SW480 (cell line): ENCODE results near the gene SMARCA2.

Experiments
- DNase-seq: peaks from one replicate; pipeline ENCODE4 v3.0.0-alpha.2; 2016; ENCODE audit warnings: low spot score

The SMARCA2 gene

DNA sequence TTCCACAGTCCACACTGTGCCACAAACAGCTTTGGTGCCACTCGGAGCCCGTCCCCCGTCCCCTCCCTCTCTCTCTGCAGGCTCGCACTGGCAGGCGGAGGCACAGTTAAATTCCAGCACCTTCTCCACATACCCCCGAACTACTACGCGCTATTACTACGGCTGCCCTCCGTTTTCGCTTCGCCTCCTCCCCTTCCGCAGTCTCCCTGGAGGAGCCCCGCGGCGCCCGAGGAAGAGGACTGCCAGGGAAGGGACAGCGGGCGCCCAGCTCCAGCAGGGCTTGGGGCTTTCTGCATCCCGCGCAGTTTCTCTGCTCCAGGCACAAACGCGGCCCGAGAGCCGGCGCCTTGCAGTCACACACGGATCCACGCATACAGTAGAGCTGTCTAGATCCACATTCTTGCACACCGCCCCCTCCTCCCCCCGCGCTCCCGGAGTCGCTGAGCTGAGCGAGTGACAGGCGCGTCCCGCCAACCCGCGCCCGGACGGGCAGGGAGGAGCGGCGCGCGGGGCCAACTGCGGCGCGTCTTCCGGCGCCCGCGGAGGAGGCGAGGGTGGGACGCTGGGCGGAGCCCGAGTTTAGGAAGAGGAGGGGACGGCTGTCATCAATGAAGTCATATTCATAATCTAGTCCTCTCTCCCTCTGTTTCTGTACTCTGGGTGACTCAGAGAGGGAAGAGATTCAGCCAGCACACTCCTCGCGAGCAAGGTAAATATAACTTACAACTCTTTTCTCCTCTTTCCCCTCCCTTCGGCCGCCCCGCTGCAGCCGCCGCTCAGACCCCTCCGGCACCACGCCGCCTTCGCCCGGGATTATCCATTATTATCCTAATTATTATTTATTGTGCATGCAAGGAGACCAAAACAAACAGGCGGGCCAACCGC, at the start of gene SMARCA2:
TSS of gene SMARCA2 (plus strand) at position 652 of the 885 bp plus-strand sequence. CDS start 13,676 bp downstream, outside the sequence.
- peak; percentile 97 for DNase-seq

DNA sequence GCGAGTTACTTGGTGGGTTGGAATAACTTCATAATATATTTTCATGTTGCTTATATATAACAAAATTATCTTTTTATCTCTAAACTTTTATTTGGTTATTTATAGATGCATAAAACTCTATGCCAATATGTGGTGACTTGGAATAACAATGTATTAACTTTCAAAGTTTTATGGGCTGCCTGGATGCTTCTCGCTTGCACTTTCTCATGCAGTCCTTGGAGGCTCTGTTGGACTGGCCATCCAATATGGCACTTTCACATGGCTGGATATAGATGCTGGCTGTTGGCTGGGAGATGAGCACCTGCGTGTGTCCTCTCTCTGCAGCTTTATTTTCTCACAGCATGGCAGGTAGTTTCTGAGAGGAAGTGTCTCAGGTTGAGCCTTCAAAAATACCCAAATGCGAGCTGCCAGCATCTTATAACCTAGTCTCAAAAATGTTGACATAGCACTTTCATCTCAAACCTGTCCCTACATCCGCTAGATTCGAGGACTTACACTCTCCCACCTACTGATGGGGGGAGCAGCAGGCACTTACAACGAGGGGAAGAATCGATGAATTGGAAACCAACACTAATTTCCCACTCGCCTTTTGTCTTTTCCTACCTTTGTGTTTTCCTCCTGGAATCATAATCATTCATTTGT, 48.3 kb upstream of the SMARCA2 start:
- no peak for DNase-seq

DNA sequence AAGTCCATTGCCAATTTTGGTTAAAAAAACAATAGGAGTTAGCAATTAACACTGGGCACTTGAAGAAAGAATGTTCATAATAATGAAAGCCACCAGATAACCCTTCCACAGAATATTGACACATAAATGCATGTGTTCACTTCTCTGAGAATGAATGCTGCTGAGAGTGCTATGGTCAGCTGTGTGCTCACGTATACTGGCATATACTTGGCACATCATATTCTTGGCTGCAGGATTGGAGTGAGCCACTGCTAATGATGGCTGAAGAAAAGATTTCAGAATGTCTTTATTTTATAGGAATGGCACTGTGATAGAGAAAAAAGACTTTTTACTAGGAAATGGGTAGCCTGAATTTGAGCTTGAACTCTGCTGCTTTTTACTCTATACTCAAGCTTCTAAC, 46.0 kb upstream of the SMARCA2 start:
- DNase-seq: no peak

DNA sequence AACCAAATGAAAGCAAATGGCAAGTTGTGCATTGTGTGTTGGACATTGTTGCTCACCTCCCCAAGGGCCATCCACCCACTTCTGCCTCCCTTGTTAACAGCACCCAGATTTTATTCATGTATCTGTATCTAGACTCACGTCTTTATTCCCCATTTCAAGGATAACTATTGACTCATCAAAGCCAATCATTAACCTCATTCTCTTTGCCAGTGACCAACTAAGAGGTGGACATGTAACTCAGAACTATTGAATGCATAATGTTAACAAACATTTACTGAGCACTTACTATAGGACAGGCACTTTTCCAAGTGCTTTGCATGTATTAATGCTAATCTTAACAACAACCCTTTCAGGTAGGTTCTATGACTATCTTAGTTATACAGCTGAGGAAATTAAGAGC, 45.2 kb upstream of the SMARCA2 start:
- no peak for DNase-seq

DNA sequence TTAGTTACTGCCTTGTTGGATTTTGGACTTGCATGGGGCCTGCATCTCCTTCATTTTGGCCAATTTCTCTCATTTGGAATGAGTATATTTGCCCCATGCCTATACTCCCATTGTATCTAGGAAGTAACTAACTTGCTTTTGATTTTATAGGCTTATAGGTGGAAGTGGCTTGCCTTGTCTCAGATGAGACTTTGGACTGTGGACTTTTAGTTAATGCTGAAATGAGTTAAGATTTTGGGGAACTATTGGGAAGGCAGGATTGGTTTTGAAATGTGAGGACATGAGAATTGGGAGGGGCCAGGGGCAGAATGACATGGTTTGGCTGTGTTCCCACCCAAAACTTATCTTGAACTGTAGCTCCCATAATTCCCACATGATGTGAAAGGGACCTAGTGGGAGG, 42.5 kb upstream of the SMARCA2 start:
- no peak for DNase-seq

DNA sequence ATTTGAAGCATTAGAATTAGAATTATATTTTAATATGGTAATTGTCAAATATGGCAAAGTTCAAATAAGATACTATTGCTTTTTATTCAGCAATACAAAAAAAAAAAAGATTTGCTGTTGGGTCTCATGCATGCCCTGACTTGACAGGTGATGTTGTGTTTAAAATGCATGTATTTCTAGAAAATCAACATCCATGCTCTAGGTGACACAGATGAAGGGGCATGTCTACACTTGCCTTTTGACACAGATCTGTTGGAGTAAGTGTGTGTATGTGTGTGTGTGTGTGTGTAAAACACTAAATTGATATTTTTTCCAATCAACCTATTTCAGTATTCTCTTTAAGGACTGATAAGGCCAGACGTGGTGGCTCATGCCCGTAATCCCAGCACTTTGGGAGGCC, 38.1 kb upstream of the SMARCA2 start:
- no peak for DNase-seq

DNA sequence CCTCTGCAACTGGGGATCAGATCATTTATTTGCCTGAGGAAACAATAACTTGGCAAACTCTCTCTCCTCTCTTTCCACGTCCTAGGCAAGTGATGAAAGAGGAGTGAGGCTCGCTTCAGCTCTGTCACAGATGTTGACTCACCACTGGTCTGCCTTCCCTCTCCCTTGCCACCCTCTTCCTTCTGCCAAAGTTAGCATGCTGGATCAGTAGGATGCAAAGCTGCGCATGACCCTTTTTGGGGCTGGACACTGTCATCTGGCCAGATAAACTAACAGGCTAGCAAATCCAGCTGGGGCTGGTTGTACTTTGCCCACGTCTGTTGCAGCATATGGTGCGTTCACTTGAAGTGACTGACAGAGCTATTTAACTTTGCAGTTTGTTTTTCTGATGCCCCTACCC, 36.2 kb upstream of the SMARCA2 start:
- no peak for DNase-seq

DNA sequence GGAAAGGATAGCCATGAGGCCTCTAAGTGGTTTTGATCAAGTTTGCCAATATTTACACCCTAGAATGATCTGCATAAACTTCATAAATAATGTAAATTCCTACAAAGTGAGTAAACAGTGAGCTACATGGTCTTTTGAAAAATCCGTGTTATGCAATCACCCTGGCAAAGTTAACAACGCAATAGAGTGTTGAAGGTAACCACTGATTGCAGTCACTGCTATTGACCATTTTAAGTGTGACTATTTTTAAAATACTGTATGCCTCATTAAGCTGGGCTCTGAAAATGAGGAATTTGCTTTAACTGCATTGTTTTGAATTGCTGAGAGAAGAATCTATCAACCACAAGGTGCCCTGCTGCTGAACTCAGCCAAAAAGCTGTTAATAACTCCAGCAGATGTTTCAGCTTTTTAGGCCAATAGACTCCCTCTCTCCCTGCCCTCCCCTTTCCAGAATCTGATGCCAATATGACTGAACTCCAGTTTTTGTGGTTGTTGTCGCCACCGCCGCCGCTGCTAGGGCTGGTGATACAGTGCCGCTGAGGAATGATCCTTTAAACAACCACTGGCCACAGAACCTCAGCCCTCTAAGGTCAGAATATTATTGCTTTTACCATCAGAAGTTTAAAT, 35.3 kb upstream of the SMARCA2 start:
- DNase-seq: peak; percentile 21

DNA sequence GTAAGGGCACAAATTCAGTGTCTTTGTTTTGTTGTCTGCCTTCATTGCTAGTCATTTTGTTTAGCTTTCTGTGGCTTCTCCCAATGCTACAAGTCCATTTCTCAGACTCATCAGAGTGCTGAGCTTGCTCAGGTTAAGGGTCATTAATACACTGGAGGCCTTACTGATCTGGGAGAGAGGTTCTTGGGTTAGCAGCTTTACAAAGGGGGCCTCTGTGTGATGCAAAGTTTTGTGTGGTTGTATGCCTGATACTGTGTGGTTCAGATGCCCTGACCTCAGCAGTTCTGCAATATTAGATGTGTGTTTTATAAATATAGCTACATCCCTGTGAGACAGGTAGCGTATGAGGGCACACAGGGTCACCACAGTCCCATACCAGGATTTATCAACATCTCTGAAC, 34.8 kb upstream of the SMARCA2 start:
- DNase-seq: no peak

DNA sequence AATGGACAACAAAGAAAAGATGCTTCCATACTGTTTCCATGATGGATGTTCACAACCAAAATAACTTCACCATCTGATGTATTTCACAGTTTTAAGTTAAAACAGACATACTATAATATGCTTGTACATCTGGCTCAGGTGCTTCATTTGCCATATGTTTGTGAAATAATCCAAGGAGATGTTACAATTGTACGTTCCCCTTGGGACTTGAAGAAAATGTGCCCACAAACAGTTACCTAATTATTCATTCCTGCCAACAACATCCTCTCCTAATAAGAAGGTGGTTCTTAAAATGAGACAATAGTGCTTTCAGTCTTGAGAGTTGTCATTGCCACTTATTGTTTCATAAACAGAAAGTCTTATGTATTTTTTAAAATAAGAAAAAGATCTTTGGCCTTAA, 33.1 kb upstream of the SMARCA2 start:
- no peak for DNase-seq

DNA sequence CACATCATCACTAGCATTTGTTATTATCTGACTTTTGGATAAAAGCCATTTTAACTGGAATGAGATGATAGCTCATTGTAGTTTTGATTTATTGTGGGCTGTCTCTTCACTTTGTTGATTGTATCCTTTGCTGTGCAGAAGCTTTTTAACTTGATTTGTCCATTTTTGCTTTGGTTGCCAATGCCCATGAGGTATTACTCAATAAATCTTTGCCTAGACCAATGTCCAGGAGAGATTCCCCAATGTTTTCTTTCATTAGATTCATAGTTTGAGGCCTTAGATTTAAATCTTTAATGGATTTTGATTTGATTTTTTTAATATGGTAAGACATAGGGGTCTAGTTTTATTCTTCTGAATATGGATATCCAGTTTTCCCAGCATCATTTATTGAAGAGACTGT, 28.8 kb upstream of the SMARCA2 start:
- DNase-seq: no peak

DNA sequence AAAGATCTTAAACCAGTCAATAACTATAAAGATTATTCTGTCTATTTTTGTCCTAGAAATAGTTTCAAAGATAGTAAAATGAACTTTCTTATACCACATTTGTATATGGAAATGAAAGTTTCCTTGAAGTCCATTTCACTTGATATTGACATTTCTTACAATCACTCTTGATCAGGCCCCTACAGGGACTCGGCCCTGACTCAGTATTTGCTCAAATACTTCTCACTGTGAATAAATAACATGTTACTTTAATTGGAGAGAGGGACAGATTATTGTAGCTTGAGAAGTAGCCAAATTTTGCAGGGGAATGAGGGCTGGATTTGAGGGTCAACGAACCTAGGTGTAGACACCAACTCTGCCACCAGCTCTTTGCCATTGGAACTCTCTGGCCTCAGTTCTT, 25.6 kb upstream of the SMARCA2 start:
- DNase-seq: no peak

DNA sequence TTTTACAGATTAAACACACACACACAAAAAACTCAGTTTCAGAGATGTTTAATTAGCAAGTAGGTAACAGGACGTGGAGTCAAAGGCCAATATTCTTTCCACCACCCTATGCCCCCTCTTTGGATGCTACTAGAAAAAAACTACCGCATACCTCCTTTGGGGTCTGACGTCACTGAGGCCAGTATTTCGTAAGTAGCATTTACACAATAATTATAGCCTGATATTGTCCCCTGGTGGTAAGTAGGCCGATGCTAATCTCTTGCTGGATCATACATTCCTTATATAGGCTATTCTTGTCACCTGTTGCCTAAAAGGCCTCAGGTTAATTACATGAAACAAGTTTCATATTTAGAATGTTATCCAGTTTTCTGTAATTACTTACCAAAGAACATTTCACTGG, 21.0 kb upstream of the SMARCA2 start:
- no peak for DNase-seq

DNA sequence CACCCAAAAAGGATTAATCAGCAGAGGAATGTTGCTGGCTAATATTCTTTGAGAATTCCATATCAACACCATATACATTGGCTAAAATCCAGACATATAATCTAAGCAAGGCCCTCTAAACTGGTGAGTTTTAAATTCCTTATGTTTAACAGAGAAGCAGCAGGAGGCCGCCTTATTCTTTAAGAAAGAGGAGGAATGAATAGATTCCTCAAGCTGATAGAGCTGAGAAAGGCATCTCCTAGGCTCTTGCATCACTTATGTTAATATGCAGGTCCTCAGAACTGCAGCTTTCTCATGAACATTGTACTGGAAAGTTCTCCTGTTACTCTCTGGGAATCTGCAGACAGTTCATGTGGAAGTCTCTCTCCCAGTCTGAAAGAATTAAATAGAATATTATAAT, 20.1 kb upstream of the SMARCA2 start:
- DNase-seq: no peak

DNA sequence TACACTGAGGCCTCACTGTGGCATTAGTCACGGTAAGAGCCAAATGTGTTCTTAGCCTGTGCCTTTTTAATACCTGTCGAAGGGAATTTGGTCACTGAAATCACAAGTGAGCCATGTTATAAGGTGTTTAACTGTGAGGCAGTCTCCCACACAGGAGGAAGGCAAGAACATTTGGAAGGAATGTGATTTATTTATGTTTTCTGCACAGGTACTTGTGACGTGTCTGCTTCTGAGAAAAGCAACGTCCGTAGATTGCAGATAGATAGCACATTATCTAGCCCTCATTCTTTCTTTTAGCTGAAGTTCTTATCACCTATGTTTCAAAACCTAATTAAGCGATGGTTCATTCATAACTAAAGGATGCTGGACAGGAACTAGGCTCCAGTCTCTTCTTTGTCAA, 19.0 kb upstream of the SMARCA2 start:
- DNase-seq: no peak

DNA sequence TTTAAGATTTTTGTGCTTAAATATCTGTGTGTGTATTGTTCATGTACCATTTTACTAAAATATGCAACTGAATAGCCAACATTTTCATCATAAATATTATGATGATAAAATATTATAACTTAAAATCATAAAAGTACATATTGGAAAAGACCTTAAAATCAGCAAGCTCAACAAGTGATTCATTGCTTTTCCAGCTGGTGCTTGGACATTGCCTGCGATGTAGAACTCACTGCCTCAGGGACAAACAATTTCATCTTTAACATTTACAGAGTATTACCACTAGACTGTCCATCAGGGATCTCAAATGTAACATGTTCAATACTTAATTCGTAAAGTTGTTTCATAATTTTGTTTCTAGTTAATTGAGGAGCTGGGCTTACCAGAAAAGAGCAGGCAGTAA, 17.5 kb upstream of the SMARCA2 start:
- DNase-seq: no peak

DNA sequence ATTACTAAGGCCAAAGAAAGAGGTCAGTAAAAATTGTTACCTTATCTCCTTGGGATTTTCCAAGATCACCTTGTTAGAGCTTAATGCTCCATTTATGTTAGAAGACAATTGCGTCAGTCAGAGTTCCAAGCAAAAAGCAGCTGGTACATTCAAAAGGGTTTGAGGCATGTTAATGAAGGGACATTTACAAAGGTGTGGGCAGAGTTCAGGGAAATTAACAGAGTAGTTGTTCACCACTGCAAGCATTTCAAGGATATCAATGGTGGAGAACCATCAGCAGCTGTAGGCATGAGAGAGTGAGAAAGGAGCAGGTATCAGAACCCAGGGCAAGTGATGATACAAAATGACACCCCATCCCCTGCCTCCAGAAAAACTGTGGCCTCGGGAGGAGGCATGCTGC, 17.0 kb upstream of the SMARCA2 start:
- DNase-seq: no peak

DNA sequence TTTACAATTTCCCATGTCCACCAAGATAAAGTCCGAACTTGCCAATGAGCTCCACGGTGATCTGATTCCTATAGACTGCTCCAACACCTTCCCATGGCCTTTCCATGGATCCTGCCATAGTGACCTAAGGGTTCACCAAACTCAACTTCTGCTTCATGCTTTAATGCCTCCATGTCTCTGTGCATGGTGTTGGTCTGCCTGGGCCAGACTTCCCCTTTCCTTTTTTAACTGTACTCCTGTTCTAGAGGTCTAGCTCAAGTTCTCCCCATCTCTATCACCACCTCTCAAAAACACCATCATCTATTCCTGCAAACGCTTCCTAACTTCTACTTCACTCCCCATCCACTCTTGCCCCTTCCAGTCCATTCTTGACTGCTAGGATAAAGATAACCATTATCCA, 14.8 kb upstream of the SMARCA2 start:
- DNase-seq: no peak

DNA sequence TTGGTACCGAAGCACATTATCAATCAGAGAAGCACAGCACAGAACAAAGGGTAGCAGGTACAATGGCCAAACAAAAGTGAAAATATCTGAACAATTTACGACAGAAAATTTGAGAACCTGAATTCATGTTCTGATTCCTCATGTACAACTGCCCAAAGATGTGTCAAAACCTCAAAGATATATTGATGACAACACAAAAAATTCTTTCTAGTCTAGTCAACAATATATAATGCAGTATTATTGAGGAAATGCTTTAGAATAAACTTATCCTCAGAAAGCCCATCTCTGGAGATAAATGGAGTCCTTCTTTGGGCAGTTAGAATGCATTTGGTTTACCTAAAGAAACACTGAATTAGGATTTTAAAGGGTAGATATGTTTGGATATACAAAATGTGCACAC, 6.8 kb upstream of the SMARCA2 start:
- no peak for DNase-seq

DNA sequence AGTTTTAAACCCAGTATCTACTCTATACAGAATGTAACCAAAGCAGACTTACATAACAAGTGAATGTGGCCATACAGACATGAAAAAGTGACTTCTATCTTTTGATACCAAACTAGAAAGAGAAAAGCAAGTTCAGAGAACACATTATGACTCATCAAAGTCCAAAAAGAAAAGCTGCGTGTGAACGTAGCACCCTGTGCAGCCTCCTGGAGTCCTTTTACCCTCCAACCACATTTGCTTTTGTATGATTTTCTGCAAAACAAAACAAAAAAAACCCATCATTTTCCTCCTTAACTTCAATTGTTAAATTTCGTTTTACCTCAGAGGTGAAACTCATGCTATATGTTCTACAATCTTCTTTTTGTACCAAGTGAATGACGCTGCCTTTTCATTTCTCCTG, 2.8 kb upstream of the SMARCA2 start:
- DNase-seq: no peak

DNA sequence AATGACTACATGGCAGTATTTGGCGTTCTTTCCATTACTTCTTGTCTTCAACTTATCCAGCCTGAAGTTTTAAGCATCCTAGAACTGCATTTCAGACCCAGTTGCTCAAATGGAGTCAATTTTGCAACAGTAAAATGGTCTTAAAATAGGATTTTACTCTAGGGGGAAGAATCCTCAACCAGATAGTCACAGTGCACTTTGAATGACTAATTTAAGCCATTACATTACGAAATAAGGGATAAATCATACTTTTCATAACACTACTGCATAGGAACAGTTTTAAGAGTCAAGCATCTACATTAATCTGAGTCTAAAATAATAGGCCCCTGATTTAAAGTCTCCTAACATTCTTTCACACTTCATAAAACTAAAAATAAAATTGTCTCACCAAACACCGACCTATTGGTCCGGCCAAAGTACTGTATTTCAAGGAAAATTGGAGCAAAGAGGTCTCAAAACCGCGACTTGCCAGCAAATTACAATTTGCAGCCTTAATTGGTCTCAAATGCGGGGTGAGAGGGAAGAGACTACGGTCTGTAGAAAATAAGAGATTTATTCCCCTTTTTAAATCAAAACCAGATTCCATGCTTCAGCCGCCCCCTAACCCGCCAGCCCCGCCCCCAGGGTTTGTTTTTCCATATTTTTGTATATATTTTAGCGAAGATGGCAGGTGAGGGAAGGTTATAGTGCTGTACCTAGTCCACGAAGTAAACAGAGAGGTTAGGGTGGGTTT, 1.2 kb upstream of the SMARCA2 start:
- DNase-seq: no peak

DNA sequence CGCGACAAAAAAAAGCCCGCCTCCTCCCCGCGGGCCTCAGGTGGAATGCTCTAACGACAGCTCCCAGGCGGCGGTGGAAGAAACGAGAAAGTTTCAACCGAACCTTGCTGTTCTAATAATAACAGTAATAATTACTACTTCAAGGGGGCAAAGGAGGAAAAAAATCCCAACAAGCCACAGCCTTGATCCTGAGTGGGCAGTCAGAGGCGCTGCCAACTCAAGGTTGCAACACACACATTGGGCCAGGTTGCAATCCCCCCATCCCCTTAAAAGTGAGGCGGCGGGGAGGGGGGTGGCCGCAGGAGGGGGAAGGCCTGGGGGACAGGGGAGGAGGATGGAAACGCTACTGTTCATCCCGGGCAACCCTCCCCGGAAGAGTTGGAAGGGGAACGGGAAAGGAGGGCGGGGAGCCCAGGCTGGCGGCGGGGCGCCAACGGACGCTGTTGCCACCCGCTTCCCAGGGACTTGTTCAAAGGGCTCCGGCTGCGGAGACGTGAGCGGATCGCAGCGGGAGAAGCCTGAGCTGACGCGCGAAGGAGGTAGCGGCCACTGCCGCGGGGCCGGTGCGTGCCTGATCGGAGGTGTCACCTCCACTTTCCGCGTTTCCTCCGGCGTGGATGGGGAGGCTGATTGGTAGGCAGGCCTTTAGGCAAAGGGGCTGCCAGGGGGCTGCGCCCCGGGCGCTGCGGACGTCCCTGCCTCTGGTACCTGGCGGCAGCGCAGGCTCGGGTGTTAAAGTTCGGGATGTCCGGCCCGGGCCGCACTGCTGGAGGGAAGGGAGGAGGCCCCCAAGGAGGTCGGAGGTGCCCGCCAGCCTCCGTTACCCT, 647 bp downstream of the SMARCA2 start:
- peak; percentile 46 for DNase-seq
